ENCODE measurements around the gene TAS2R60. TPM values are rescaled to one million over a fixed set of nuclear protein-coding genes. Genes with fewer than 3 reads are reported as not detected.
"Not testable (repeated sequence)": the region's sequence is repeated elsewhere in the genome, so short reads cannot be mapped to it uniquely, and the experiment has no call there.

Gene TAS2R60
- total RNA-seq, 1 donor from 2014 or later = not detected

- Histone ChIP-seq H3K27me3 (ENCODE audit: insufficient read depth, low read length) (no peaks in the 10 kb centered on the region), H3K9ac (ENCODE audit: low read length) (no peak overlapping the region), H3K4me1 (ENCODE audit: insufficient read depth, low read length) (no peaks in the 10 kb centered on the region), H3K79me2 (ENCODE audit: insufficient read depth, low read length) (no peaks in the 10 kb centered on the region), H2AFZ (ENCODE audit: low read depth, low read length) (no peak overlapping the region), H3K27ac (ENCODE audit: low read depth, low read length) (no peak overlapping the region), H3K4me3 (ENCODE audit: insufficient read depth, low read depth, low read length) (no peak overlapping the region), H3K4me2 (ENCODE audit: low read length) (no peak overlapping the region), H4K20me1 (ENCODE audit: insufficient read depth, low read length) (no peaks in the 10 kb centered on the region), H3K36me3 (ENCODE audit: insufficient read depth, low read length) (no peaks in the 10 kb centered on the region), H3K9me3 (ENCODE audit: insufficient read depth, low read depth, low read length) (no peaks in the 10 kb centered on the region)
- H3K36me3 Mint-ChIP-seq (ENCODE audit: low read depth, unreplicated experiment) = peaks cover 3% of the 10 kb centered on the region
- H3K4me3 Mint-ChIP-seq (ENCODE audit: unreplicated experiment) = no peak overlapping the region
- DNase-seq (ENCODE audit: low read depth) (no peak), FAIRE-seq (no peak)
- H3K9me3 Mint-ChIP-seq (ENCODE audit: unreplicated experiment) = peaks cover 14% of the 10 kb centered on the region
- H3K27ac Mint-ChIP-seq (ENCODE audit: unreplicated experiment) = no peak overlapping the region
- no peaks in the 10 kb centered on the region for H3K27me3 Mint-ChIP-seq (ENCODE audit: low read depth, unreplicated experiment)
- TF ChIP-seq CTCF (IDR thresholded peaks at IDR 0.05; ENCODE audit: insufficient read depth, low read depth, low read length) (no peak), EZH2 (IDR thresholded peaks at IDR 0.05; ENCODE audit: insufficient read depth, low read length) (no peak)
- H3K4me1 Mint-ChIP-seq (ENCODE audit: low read depth, unreplicated experiment) = peaks cover 3% of the 10 kb centered on the region
These were observed 24.5 kb downstream of the TAS2R60 start for GRCh38 chr7:143467724-143468123.

GRCh38 chr7:143472071-143472689, 28.9 kb downstream of the TAS2R60 start:
- H3K4me3 Mint-ChIP-seq (ENCODE audit: unreplicated experiment); H3K4me3 ChIP-seq (ENCODE audit: insufficient read depth, low read depth, low read length); FAIRE-seq; H3K79me2 ChIP-seq (ENCODE audit: insufficient read depth, low read length); H3K36me3 ChIP-seq (ENCODE audit: insufficient read depth, low read length); H3K4me1 ChIP-seq (ENCODE audit: insufficient read depth, low read length); H3K27me3 ChIP-seq (ENCODE audit: insufficient read depth, low read length); H3K9me3 ChIP-seq (ENCODE audit: insufficient read depth, low read depth, low read length); H3K36me3 Mint-ChIP-seq (ENCODE audit: low read depth, unreplicated experiment); H3K27me3 Mint-ChIP-seq (ENCODE audit: low read depth, unreplicated experiment); H3K4me1 Mint-ChIP-seq (ENCODE audit: low read depth, unreplicated experiment); H3K27ac Mint-ChIP-seq (ENCODE audit: unreplicated experiment); H3K9me3 Mint-ChIP-seq (ENCODE audit: unreplicated experiment); H4K20me1 ChIP-seq (ENCODE audit: insufficient read depth, low read length); H3K9ac ChIP-seq (ENCODE audit: low read length): not testable (repeated sequence)
- DNase-seq (ENCODE audit: low read depth) = peak; percentile 57
- peak overlapping the region; percentile 32 for H3K27ac ChIP-seq (ENCODE audit: low read depth, low read length)
- peak overlapping the region; percentile 35 for H3K4me2 ChIP-seq (ENCODE audit: low read length)
- H2AFZ ChIP-seq (ENCODE audit: low read depth, low read length) = peak overlapping the region; percentile 52

- Mint-ChIP-seq H3K4me1 (ENCODE audit: low read depth, unreplicated experiment) (no peaks in the 10 kb centered on the region), H3K27me3 (ENCODE audit: low read depth, unreplicated experiment) (no peaks in the 10 kb centered on the region), H3K4me3 (ENCODE audit: unreplicated experiment) (no peak within 1 kb of the TSS), H3K27ac (ENCODE audit: unreplicated experiment) (no peak within 1 kb of the TSS), H3K9me3 (ENCODE audit: unreplicated experiment) (peaks cover 3% of the 10 kb centered on the region), H3K36me3 (ENCODE audit: low read depth, unreplicated experiment) (no peaks in the 10 kb centered on the region)
- DNase-seq (ENCODE audit: low read depth) = no peak
- Histone ChIP-seq H3K36me3 (ENCODE audit: insufficient read depth, low read length) (no peaks in the 10 kb centered on the region), H3K9ac (ENCODE audit: low read length) (no peak within 1 kb of the TSS), H4K20me1 (ENCODE audit: insufficient read depth, low read length) (no peaks in the 10 kb centered on the region), H3K27ac (ENCODE audit: low read depth, low read length) (no peak within 1 kb of the TSS), H3K79me2 (ENCODE audit: insufficient read depth, low read length) (no peaks in the 10 kb centered on the region), H3K9me3 (ENCODE audit: insufficient read depth, low read depth, low read length) (no peaks in the 10 kb centered on the region), H3K4me2 (ENCODE audit: low read length) (no peak within 1 kb of the TSS), H2AFZ (ENCODE audit: low read depth, low read length) (no peak within 1 kb of the TSS), H3K27me3 (ENCODE audit: insufficient read depth, low read length) (no peaks in the 10 kb centered on the region), H3K4me3 (ENCODE audit: insufficient read depth, low read depth, low read length) (no peak within 1 kb of the TSS), H3K4me1 (ENCODE audit: insufficient read depth, low read length) (no peaks in the 10 kb centered on the region)
- FAIRE-seq = no peak
- TF ChIP-seq CTCF (IDR thresholded peaks at IDR 0.05; ENCODE audit: insufficient read depth, low read depth, low read length) (no peak), EZH2 (IDR thresholded peaks at IDR 0.05; ENCODE audit: insufficient read depth, low read length) (no peak)
These were observed 34.4 kb downstream of the TAS2R60 start, which contains the start of gene TAS2R41 for GRCh38 chr7:143477501-143478150. TAS2R41 (plus strand) TSS chr7:143477873; CDS start chr7:143477873, 0 bp downstream.
